GM21528 (cell line): ENCODE results near the gene CIRBP.

Source experiments
- ATAC-seq: cut with Tn5 transposase; IDR thresholded peaks from one replicate; pipeline ENCODE4 v1.9.1; 2021; ENCODE audit warnings: mild to moderate bottlenecking, moderate library complexity; ENCODE audit not compliant: unreplicated experiment, low FRiP score

CIRBP gene

GRCh38 chr19:1288833-1289685 lies 19.9 kb downstream of the CIRBP start:
- ATAC-seq: no peak

- no peak for ATAC-seq
Measured at GRCh38 chr19:1289686-1290025, 20.5 kb downstream of the CIRBP start.

GRCh38 chr19:1290196-1290702 lies 21.1 kb downstream of the CIRBP start:
- ATAC-seq: no peak

- ATAC-seq: no peak
Measured at GRCh38 chr19:1290703-1291651, 21.8 kb downstream of the CIRBP start.

- no peak for ATAC-seq
Measured at GRCh38 chr19:1291761-1292418, 22.8 kb downstream of the CIRBP start.

- no peak for ATAC-seq
Measured at GRCh38 chr19:1292419-1293151, 23.5 kb downstream of the CIRBP start.

GRCh38 chr19:1293782-1294604 lies 24.9 kb downstream of the CIRBP start:
- no peak for ATAC-seq

- ATAC-seq: no peak
Measured at GRCh38 chr19:1294688-1295087, 25.6 kb downstream of the CIRBP start.

GRCh38 chr19:1295169-1296012 lies 26.3 kb downstream of the CIRBP start:
- no peak for ATAC-seq

- no peak for ATAC-seq
Measured at GRCh38 chr19:1296078-1296477, 26.9 kb downstream of the CIRBP start.

GRCh38 chr19:1296575-1297271 lies 27.6 kb downstream of the CIRBP start:
- ATAC-seq: no peak

GRCh38 chr19:1298235-1298634 lies 29.1 kb downstream of the CIRBP start:
- ATAC-seq: no peak

- ATAC-seq: no peak
Measured at GRCh38 chr19:1299801-1300200, 30.7 kb downstream of the CIRBP start.

GRCh38 chr19:1300744-1301490 lies 31.8 kb downstream of the CIRBP start:
- ATAC-seq: no peak

GRCh38 chr19:1302533-1303239 lies 33.6 kb downstream of the CIRBP start:
- ATAC-seq: no peak

- ATAC-seq: no peak
Measured at GRCh38 chr19:1304197-1304924, 35.2 kb downstream of the CIRBP start.
